ENCODE data around the gene TMEM135.
"Not testable (repeated sequence)": the region's sequence is repeated elsewhere in the genome, so short reads cannot be mapped to it uniquely, and the experiment has no call there.

The TMEM135 gene

DNA sequence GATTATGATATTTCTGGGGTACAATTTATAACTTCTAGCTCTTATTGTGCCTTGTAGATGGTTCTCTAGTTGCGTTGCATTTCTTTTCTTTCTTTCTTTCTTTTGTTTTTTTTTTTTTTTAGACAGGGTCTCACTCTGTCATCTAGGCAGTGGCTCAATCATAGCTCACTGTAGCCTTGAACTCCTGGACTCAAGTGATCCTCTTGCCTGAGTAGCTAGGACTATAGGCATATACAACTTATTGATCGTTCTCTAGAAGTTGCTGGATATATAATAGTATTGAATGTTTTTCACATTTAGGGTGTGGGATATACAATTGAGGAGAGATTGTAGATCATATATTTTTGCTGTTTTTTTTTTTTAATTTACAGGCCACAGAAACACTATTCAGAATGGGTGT is 119.2 kb downstream of the TMEM135 start:
- in situ Hi-C loops (cut with HindIII; ENCODE audit: low sequenced_read_pairs), result no loop called here
- no peak for DNase-seq (ENCODE audit: low read depth, low spot score)
- no peak overlapping the region for H3K4me3 ChIP-seq (ENCODE audit: low read depth, low read length)
- TF ChIP-seq CTCF (IDR thresholded peaks at IDR 0.05; ENCODE audit: low read depth, low read length), result no peak

- in situ Hi-C loops (cut with HindIII; ENCODE audit: low sequenced_read_pairs); DNase-seq (ENCODE audit: low read depth, low spot score); H3K4me3 ChIP-seq (ENCODE audit: low read depth, low read length): not testable (repeated sequence)
Measured at GRCh38 chr11:87169076-87169475, 131.3 kb downstream of the TMEM135 start.

GRCh38 chr11:87173185-87174039 is 135.7 kb downstream of the TMEM135 start:
- DNase-seq (ENCODE audit: low read depth, low spot score), result peak; percentile 78
- in situ Hi-C loops (cut with HindIII; ENCODE audit: low sequenced_read_pairs), result no loop called here
- TF ChIP-seq CTCF (IDR thresholded peaks at IDR 0.05; ENCODE audit: low read depth, low read length), result no peak
- no peak overlapping the region for H3K4me3 ChIP-seq (ENCODE audit: low read depth, low read length)

- in situ Hi-C loops (cut with HindIII; ENCODE audit: low sequenced_read_pairs), result no loop called here
- TF ChIP-seq CTCF (IDR thresholded peaks at IDR 0.05; ENCODE audit: low read depth, low read length), result no peak
Measured at GRCh38 chr11:87174870-87175269, 137.1 kb downstream of the TMEM135 start.

GRCh38 chr11:87176044-87176443 is 138.3 kb downstream of the TMEM135 start:
- peak; percentile 19 for DNase-seq (ENCODE audit: low read depth, low spot score)
- H3K4me3 ChIP-seq (ENCODE audit: low read depth, low read length), result no peak overlapping the region
- in situ Hi-C loops (cut with HindIII; ENCODE audit: low sequenced_read_pairs), result no loop called here
- no peak for TF ChIP-seq CTCF (IDR thresholded peaks at IDR 0.05; ENCODE audit: low read depth, low read length)

More at GRCh38 chr11:87174870-87175269, 137.1 kb downstream of the TMEM135 start:
- H3K4me3 ChIP-seq (ENCODE audit: low read depth, low read length), result no peak overlapping the region
- DNase-seq (ENCODE audit: low read depth, low spot score), result no peak

- TF ChIP-seq CTCF (IDR thresholded peaks at IDR 0.05; ENCODE audit: low read depth, low read length), result no peak
- H3K4me3 ChIP-seq (ENCODE audit: low read depth, low read length), result no peak overlapping the region
- DNase-seq (ENCODE audit: low read depth, low spot score), result no peak
- in situ Hi-C loops (cut with HindIII; ENCODE audit: low sequenced_read_pairs), result no loop called here
Measured at GRCh38 chr11:87179621-87180020, 141.9 kb downstream of the TMEM135 start.

GRCh38 chr11:87180742-87181141 is 143.0 kb downstream of the TMEM135 start:
- DNase-seq (ENCODE audit: low read depth, low spot score), result peak; percentile 64
- H3K4me3 ChIP-seq (ENCODE audit: low read depth, low read length), result no peak overlapping the region
- in situ Hi-C loops (cut with HindIII; ENCODE audit: low sequenced_read_pairs), result no loop called here
- no peak for TF ChIP-seq CTCF (IDR thresholded peaks at IDR 0.05; ENCODE audit: low read depth, low read length)
